Neural cell (in vitro differentiated cells): Measurements from ENCODE around the gene BICRAL. TPM values are rescaled to one million over a fixed set of nuclear protein-coding genes. Genes with fewer than 3 reads are reported as not detected.

Experiments
- H2AFZ ChIP-seq: fragments of 200-600, 300-800 bp; sonication (generic), shearing (Covaris generic); 2 replicates; pipeline ENCODE4 v1.6.0; 2014; ENCODE audit warnings: low read depth, mild to moderate bottlenecking, antibody characterized with exemption, low read length, moderate library complexity
- H3F3A ChIP-seq: fragments of 200-600 bp; shearing (Covaris generic); 2 replicates; pipeline ENCODE4 v1.6.1; 2016; ENCODE audit warnings: mild to moderate bottlenecking, moderate library complexity, mixed read lengths, antibody characterized with exemption, low read length; ENCODE audit not compliant: insufficient read depth, poor library complexity, severe bottlenecking
- H3K27ac ChIP-seq: fragments of 200-600, 300-800 bp; sonication (generic), shearing (Covaris generic); 2 replicates; pipeline ENCODE4 v1.5.1; 2014; ENCODE audit warnings: mild to moderate bottlenecking, low read length, moderate library complexity
- H3K27me3 ChIP-seq: fragments of 300-800, 200-600 bp; sonication (generic), shearing (Covaris generic); 2 replicates; pipeline ENCODE4 v1.6.0; 2014; ENCODE audit warnings: mild to moderate bottlenecking, low read depth, low read length, moderate library complexity; ENCODE audit not compliant: insufficient read depth
- H3K36me3 ChIP-seq: fragments of 300-800, 200-600 bp; sonication (generic), shearing (Covaris generic); 2 replicates; pipeline ENCODE4 v1.5.1; 2014; ENCODE audit warnings: mild to moderate bottlenecking, antibody characterized with exemption, low read length, moderate library complexity; ENCODE audit not compliant: insufficient read depth
- H3K4me2 ChIP-seq: fragments of 300-800, 200-600 bp; sonication (generic), shearing (Covaris generic); 2 replicates; pipeline ENCODE4 v1.6.0; 2014; ENCODE audit warnings: mild to moderate bottlenecking, low read length
- H3K4me3 ChIP-seq: fragments of 300-800, 200-600 bp; sonication (generic), shearing (Covaris generic); 2 replicates; pipeline ENCODE4 v1.5.1; 2014; ENCODE audit warnings: mild to moderate bottlenecking, low read length, moderate library complexity
- H3K79me2 ChIP-seq: fragments of 200-600 bp; shearing (Covaris generic); replicated peaks from 2 replicates; pipeline ENCODE4 v1.6.0; 2014; ENCODE audit warnings: mild to moderate bottlenecking, low read length, moderate library complexity; ENCODE audit not compliant: insufficient read depth
- H3K9ac ChIP-seq: fragments of 300-800, 200-600 bp; sonication (generic), shearing (Covaris generic); 2 replicates; pipeline ENCODE4 v1.6.1; 2016; ENCODE audit warnings: mild to moderate bottlenecking, low read length, mixed read lengths
- H3K9me2 ChIP-seq: fragments of 200-600 bp; shearing (Covaris generic); 2 replicates; pipeline ENCODE4 v1.6.1; 2016; ENCODE audit warnings: mild to moderate bottlenecking, low read length, mixed read lengths; ENCODE audit not compliant: insufficient read depth
- H3K9me3 ChIP-seq: fragments of 200-600, 300-800 bp; sonication (generic), shearing (Covaris generic); 2 replicates; pipeline ENCODE4 v1.6.1; 2016; ENCODE audit warnings: mild to moderate bottlenecking, mixed run types, low read length, moderate library complexity, mixed read lengths
- H4K20me1 ChIP-seq: fragments of 200-600 bp; shearing (Covaris generic); 2 replicates; pipeline ENCODE4 v1.6.1; 2016; ENCODE audit warnings: mild to moderate bottlenecking, mixed run types; ENCODE audit not compliant: insufficient read depth
- CTCF ChIP-seq: fragments of 450-650 bp; IDR thresholded peaks from 2 replicates; pipeline ENCODE4 v1.5.1; 2014; ENCODE audit warnings: antibody characterized with exemption, mild to moderate bottlenecking, moderate library complexity; ENCODE audit not compliant: poor library complexity, severe bottlenecking
- EP300 ChIP-seq: fragments of 450-650 bp; conservative IDR thresholded peaks from 2 replicates; pipeline ENCODE4 v1.6.1; 2014; ENCODE audit warnings: antibody characterized with exemption, mild to moderate bottlenecking, moderate library complexity; ENCODE audit not compliant: poor library complexity, severe bottlenecking
- EZH2 ChIP-seq: fragments of 200-600, 300-800 bp; shearing (Covaris generic), sonication (generic); IDR thresholded peaks from 2 replicates; pipeline ENCODE4 v1.6.1; 2014; ENCODE audit warnings: antibody characterized with exemption, low read length, borderline replicate concordance, mild to moderate bottlenecking; ENCODE audit not compliant: insufficient read depth, poor library complexity, severe bottlenecking
- MXI1 ChIP-seq: fragments of 450-650 bp; conservative IDR thresholded peaks from 2 replicates; pipeline ENCODE4 v1.6.1; 2014; ENCODE audit warnings: antibody characterized with exemption, mild to moderate bottlenecking; ENCODE audit not compliant: poor library complexity, severe bottlenecking
- POLR2AphosphoS5 ChIP-seq: IDR thresholded peaks from 2 replicates; pipeline ENCODE4 v1.6.1; 2012
- RAD21 ChIP-seq: fragments of 450-650 bp; conservative IDR thresholded peaks from 2 replicates; pipeline ENCODE4 v1.6.1; 2014; ENCODE audit warnings: antibody characterized with exemption, mild to moderate bottlenecking, moderate library complexity
- SMC3 ChIP-seq: fragments of 450-650 bp; conservative IDR thresholded peaks from 2 replicates; pipeline ENCODE4 v1.6.1; 2014; ENCODE audit warnings: antibody characterized with exemption, mild to moderate bottlenecking, moderate library complexity; ENCODE audit not compliant: poor library complexity
- TAF1 ChIP-seq: IDR thresholded peaks from 2 replicates; pipeline ENCODE4 v1.6.1; 2012; ENCODE audit warnings: low read depth
- polyA plus RNA-seq: library from polyadenylated mRNA; depleted of rRNA; stranded (reverse); fragments of >200 nt; gene quantifications from 2 replicates; pipeline ENCODE4 v1.2.3, GENCODE V29; 2014
- TF ChIP-seq, protein P1 (sequence below): IDR thresholded peaks from 2 replicates; pipeline ENCODE4 v1.6.1; 2012; ENCODE audit warnings: borderline replicate concordance

Gene BICRAL
- polyA plus RNA-seq, 1 donor from 2014 or later, result 6.7 TPM

GRCh38 chr6:42851599-42851998 is 69.7 kb downstream of the BICRAL start:
- H3K4me2 ChIP-seq, result no peak overlapping the region
- H4K20me1 ChIP-seq, result no peaks in the 10 kb centered on the region
- H3K4me3 ChIP-seq, result no peak overlapping the region
- H3K9me2 ChIP-seq, result no peaks in the 10 kb centered on the region
- no peaks in the 10 kb centered on the region for H3K27me3 ChIP-seq
- no peak overlapping the region for H3K9ac ChIP-seq
- no peaks in the 10 kb centered on the region for H3K9me3 ChIP-seq
- H3K36me3 ChIP-seq, result no peaks in the 10 kb centered on the region
- no peak overlapping the region for H2AFZ ChIP-seq
- TF ChIP-seq RAD21, result no peak
- no peak for TF ChIP-seq SMC3
- TF ChIP-seq EZH2, result no peak
- no peak for TF ChIP-seq EP300
- TF ChIP-seq MXI1, result no peak
- no peak for TF ChIP-seq CTCF
- TF ChIP-seq, protein P1, sequence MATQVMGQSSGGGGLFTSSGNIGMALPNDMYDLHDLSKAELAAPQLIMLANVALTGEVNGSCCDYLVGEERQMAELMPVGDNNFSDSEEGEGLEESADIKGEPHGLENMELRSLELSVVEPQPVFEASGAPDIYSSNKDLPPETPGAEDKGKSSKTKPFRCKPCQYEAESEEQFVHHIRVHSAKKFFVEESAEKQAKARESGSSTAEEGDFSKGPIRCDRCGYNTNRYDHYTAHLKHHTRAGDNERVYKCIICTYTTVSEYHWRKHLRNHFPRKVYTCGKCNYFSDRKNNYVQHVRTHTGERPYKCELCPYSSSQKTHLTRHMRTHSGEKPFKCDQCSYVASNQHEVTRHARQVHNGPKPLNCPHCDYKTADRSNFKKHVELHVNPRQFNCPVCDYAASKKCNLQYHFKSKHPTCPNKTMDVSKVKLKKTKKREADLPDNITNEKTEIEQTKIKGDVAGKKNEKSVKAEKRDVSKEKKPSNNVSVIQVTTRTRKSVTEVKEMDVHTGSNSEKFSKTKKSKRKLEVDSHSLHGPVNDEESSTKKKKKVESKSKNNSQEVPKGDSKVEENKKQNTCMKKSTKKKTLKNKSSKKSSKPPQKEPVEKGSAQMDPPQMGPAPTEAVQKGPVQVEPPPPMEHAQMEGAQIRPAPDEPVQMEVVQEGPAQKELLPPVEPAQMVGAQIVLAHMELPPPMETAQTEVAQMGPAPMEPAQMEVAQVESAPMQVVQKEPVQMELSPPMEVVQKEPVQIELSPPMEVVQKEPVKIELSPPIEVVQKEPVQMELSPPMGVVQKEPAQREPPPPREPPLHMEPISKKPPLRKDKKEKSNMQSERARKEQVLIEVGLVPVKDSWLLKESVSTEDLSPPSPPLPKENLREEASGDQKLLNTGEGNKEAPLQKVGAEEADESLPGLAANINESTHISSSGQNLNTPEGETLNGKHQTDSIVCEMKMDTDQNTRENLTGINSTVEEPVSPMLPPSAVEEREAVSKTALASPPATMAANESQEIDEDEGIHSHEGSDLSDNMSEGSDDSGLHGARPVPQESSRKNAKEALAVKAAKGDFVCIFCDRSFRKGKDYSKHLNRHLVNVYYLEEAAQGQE, result no peak
- no peak for TF ChIP-seq TAF1
- TF ChIP-seq POLR2AphosphoS5, result no peak
- H3K27ac ChIP-seq, result no peak overlapping the region
- no peaks in the 10 kb centered on the region for H3K79me2 ChIP-seq
- H3F3A ChIP-seq, result no peaks in the 10 kb centered on the region

- no peak overlapping the region for H3K4me3 ChIP-seq
- H3K4me2 ChIP-seq, result no peak overlapping the region
- H3K27ac ChIP-seq, result no peak overlapping the region
- H3K9me3 ChIP-seq, result no peaks in the 10 kb centered on the region
- H2AFZ ChIP-seq, result no peak overlapping the region
- H3K9ac ChIP-seq, result no peak overlapping the region
- no peaks in the 10 kb centered on the region for H4K20me1 ChIP-seq
- TF ChIP-seq EZH2 (no peak), CTCF (no peak), SMC3 (no peak), RAD21 (no peak), MXI1 (no peak), POLR2AphosphoS5 (no peak), TAF1 (no peak), EP300 (no peak)
- TF ChIP-seq, protein P1, result no peak
- peaks cover 6% of the 10 kb centered on the region for H3K36me3 ChIP-seq
- no peaks in the 10 kb centered on the region for H3K79me2 ChIP-seq
- H3K9me2 ChIP-seq, result no peaks in the 10 kb centered on the region
- H3F3A ChIP-seq, result no peaks in the 10 kb centered on the region
- H3K27me3 ChIP-seq, result no peaks in the 10 kb centered on the region
These were observed 78.2 kb downstream of the BICRAL start for GRCh38 chr6:42860036-42860435.
